IPS-15b (cell line): ENCODE measurements around the gene INMT.
A peak's percentile ranks its signal among the peaks of the same experiment; 100 is the strongest.
"Not testable (repeated sequence)": the region's sequence is repeated elsewhere in the genome, so short reads cannot be mapped to it uniquely, and the experiment has no call there.

Source experiments
- H3K27me3 ChIP-seq: one replicate; pipeline ENCODE4 v1.6.1; 2013; ENCODE audit warnings: low read length; ENCODE audit not compliant: control insufficient read depth, insufficient read depth
- H3K36me3 ChIP-seq: one replicate; pipeline ENCODE4 v1.6.1; 2013; ENCODE audit warnings: low read length; ENCODE audit not compliant: control insufficient read depth, insufficient read depth
- H3K4me1 ChIP-seq: one replicate; pipeline ENCODE4 v1.6.1; 2013; ENCODE audit warnings: mild to moderate bottlenecking, low read length; ENCODE audit not compliant: control insufficient read depth, insufficient read depth
- H3K4me3 ChIP-seq: one replicate; pipeline ENCODE4 v1.5.1; 2013; ENCODE audit warnings: low read depth, low read length
- H3K9ac ChIP-seq: one replicate; pipeline ENCODE4 v1.6.1; 2013; ENCODE audit warnings: low read depth, mild to moderate bottlenecking, low read length
- H3K9me3 ChIP-seq: one replicate; pipeline ENCODE4 v1.6.1; 2013; ENCODE audit warnings: mild to moderate bottlenecking, low read length; ENCODE audit not compliant: control insufficient read depth, insufficient read depth

Gene INMT

DNA sequence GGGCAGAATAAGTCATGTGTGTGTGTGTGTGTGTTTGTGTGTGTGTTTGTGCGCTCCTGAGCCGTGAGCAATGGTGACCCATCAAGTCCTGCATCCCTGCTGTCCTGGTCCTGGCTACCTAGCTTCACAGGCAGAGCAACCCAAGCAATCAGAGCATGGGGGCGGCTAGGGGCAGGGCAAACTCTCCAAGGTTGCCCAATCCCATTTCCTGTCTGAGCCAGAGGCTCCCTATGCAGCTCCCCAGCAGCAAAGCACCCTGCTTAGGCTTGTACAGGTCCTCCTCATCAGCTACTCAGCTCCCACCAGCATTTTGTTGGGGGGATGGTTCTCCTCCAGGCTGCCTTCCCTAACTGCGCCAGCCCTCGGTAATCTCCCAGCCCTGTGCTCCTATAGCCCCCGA lies 38.5 kb upstream of the INMT start:
- peaks cover 3% of the 10 kb centered on the region for H3K4me1 ChIP-seq
- no peaks in the 10 kb centered on the region for H3K9me3 ChIP-seq
- no peak overlapping the region for H3K4me3 ChIP-seq
- no peak overlapping the region for H3K9ac ChIP-seq
- no peaks in the 10 kb centered on the region for H3K27me3 ChIP-seq
- no peaks in the 10 kb centered on the region for H3K36me3 ChIP-seq

DNA sequence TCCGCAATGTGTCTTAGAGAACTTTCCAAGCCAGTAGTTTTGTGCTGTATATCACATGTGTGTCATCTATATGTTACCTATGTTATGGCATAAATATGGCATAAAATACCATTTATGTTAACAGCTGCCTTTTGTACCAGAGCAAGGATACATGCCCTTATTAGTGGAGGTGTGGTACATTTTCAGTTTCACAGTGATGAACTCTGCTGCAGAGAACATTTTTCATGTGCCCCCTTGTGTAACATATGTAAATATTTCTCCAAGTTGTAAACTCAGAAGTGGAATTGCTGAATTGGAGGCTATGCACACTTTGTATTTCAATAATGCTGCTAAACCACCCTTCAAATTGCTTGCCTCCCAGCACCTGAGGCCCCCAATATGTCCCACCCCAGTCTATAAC lies 37.8 kb upstream of the INMT start:
- H3K9me3 ChIP-seq, result peaks cover under 1% of the 10 kb centered on the region
- no peak overlapping the region for H3K4me3 ChIP-seq
- H3K9ac ChIP-seq, result no peak overlapping the region
- no peaks in the 10 kb centered on the region for H3K36me3 ChIP-seq
- H3K27me3 ChIP-seq, result no peaks in the 10 kb centered on the region
- H3K4me1 ChIP-seq, result peaks cover 2% of the 10 kb centered on the region

DNA sequence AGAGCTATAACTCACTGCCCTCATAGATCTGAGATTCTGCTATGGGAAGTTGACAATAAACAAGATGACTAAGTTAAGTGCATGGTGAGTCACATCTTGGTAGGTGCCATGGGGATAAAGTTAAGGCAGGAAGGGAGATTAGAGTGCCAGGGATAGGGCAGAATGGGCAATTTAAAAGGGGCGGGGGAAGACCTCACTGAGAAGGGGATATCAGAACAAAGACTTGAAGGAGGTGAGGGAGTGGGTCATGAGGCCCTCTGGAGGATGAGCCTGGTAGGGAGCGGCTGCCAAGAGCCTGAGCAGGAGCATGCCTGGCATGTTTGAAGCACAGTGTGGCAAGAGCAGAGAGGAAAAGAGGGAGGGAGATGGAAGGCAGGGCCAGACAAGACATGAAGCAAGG lies 34.8 kb upstream of the INMT start:
- H3K4me1 ChIP-seq, result no peaks in the 10 kb centered on the region
- H3K4me3 ChIP-seq, result no peak overlapping the region
- H3K9me3 ChIP-seq, result peaks cover 4% of the 10 kb centered on the region
- H3K36me3 ChIP-seq, result no peaks in the 10 kb centered on the region
- H3K27me3 ChIP-seq, result no peaks in the 10 kb centered on the region
- no peak overlapping the region for H3K9ac ChIP-seq

DNA sequence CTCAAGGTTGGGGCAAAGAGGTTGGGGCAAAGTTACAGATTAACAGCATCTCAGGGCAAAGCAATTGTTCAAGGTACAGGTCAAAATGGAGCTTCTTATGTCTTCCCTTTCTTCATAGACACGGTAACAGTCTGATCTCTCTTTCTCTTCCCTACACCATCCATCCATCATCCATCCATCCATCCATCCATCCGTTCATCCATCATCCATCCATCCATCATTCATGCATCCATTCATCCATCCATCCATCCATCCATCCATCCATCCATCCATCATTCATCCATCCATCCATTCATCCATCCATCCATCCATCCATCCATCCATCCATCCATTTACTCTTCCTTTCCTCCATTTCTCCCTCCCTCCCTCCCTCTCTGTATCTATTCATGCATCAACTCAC lies 32.5 kb upstream of the INMT start:
- H3K9ac ChIP-seq, H3K4me3 ChIP-seq, H3K9me3 ChIP-seq, H3K4me1 ChIP-seq, H3K27me3 ChIP-seq, H3K36me3 ChIP-seq: not testable (repeated sequence)

DNA sequence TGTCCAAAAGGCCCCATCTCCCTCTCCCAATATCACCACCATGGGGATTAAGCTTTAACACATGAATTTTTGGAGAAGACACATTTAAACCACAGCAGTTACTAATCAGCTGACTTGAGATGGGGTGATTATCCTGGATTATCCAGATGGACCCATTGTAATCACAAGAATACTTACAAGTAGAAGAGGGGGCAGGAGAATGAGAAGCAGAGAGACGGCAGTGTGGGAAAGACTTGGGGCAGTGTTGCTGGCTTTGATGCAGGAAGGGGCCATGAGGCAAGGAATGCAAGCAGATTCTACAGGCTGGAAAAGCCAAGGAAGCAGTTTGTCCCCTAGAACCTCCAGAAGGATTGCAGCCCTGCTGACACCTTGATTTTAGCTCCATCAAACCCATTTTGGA lies 30.7 kb upstream of the INMT start:
- Histone ChIP-seq H3K4me3 (no peak overlapping the region), H3K9ac (no peak overlapping the region), H3K27me3 (peaks cover 4% of the 10 kb centered on the region), H3K36me3 (no peaks in the 10 kb centered on the region), H3K9me3 (peaks cover 4% of the 10 kb centered on the region), H3K4me1 (no peaks in the 10 kb centered on the region)

DNA sequence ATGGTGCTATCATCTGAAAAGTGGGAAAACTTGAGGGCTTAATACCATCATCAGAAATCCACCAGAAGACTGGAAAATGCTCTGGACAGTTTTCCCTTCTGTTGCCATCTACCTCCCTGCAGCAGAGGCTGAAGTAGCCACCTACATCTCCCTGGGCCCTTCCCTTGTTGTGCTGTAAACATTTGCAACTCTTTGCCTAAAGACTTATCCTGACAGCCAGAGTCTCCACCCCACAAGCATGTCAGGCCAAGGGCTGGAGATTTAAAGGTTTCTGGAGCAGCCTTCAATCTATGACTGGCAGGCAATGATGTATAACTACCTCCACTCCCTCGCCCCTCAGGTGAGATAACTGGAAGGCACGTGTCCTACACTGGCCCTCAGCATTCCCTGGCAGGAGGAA lies 29.7 kb upstream of the INMT start:
- H3K9me3 ChIP-seq, result peaks cover 4% of the 10 kb centered on the region
- no peak overlapping the region for H3K4me3 ChIP-seq
- H3K27me3 ChIP-seq, result peaks cover 4% of the 10 kb centered on the region
- no peaks in the 10 kb centered on the region for H3K36me3 ChIP-seq
- H3K9ac ChIP-seq, result no peak overlapping the region
- peaks cover 3% of the 10 kb centered on the region for H3K4me1 ChIP-seq

DNA sequence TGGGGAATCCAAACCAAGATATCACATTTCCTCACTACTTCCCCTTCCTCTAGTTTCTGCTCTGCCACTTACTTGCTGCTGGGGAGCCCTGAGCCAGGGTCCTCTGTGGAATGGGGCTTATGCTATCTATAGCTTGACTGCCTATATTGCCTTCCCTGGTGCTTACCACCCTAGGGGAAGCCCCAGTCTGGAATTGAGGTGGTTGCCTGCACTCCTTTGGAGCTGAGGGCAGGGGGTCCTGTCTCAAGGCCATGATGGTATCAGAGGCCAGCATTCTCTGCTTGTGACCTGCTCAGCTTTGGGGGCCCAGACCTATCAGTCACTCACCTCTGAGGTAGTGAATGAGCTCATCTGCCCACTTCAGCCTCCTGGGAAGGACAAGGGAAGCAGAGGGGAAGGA lies 29.3 kb upstream of the INMT start:
- Histone ChIP-seq H3K4me3 (no peak overlapping the region), H3K27me3 (peaks cover 4% of the 10 kb centered on the region), H3K9me3 (peaks cover 4% of the 10 kb centered on the region), H3K9ac (no peak overlapping the region), H3K4me1 (peaks cover 7% of the 10 kb centered on the region), H3K36me3 (no peaks in the 10 kb centered on the region)

DNA sequence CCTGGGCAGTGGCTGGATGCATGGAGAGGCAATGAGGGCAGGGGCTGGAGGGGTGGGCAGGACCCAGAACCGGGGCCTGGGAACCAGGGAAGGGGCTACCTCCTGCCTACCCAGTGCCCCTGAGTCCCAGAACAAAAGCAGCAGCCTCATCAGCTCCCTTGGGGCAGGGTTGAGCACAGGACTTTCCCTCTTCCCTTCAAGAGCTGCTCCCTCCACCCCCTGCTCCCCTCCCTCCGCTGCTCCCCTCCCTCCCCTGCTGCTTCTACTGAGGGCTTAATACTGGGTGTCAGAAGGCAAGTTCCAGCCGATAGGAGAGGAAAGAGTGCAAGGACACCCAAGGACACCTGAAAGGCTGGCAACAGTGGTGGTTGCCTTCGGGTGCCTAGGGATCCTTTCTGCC lies 28.2 kb upstream of the INMT start:
- H3K4me3 ChIP-seq, result no peak overlapping the region
- H3K9me3 ChIP-seq, result peaks cover 4% of the 10 kb centered on the region
- peaks cover 4% of the 10 kb centered on the region for H3K27me3 ChIP-seq
- no peak overlapping the region for H3K9ac ChIP-seq
- H3K36me3 ChIP-seq, result no peaks in the 10 kb centered on the region
- peaks cover 9% of the 10 kb centered on the region for H3K4me1 ChIP-seq

DNA sequence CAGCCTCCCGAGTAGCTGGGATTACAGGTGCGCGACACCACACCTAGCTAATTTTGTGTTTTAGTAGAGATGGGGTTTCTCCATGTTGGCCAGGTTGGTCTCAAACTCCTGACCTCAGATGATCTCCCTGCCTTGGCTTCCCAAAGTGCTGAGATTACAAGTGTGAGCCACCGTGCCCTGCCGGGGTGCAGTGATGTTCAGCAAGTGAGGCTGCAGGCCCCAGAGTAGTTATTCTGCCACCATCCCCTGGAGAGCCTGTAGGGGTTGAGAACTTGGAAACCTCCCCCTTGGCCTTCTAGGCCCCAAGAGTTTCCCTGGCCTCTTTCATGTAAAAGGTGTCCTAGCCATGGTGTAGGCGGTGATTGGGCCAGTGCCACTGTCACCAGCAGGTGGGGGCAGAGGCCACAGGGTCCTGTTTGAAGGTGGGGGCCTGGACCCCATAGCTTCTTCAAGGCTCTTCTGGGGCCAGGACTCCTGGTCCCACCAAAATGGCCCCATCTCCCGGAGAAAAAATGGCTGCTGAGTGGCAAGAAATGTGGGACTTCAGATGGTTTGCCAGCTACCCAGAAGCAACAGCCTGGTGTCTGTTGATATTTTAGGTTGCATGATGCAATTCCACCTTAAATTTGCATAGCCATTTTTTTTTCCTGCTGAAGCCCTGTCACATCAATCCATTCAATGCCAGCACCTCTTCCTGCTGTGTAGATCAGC lies 25.5 kb upstream of the INMT start:
- Histone ChIP-seq H3K4me3 (no peak overlapping the region), H3K36me3 (no peaks in the 10 kb centered on the region), H3K27me3 (peaks cover 4% of the 10 kb centered on the region), H3K9me3 (no peaks in the 10 kb centered on the region), H3K9ac (no peak overlapping the region), H3K4me1 (peaks cover 9% of the 10 kb centered on the region)

DNA sequence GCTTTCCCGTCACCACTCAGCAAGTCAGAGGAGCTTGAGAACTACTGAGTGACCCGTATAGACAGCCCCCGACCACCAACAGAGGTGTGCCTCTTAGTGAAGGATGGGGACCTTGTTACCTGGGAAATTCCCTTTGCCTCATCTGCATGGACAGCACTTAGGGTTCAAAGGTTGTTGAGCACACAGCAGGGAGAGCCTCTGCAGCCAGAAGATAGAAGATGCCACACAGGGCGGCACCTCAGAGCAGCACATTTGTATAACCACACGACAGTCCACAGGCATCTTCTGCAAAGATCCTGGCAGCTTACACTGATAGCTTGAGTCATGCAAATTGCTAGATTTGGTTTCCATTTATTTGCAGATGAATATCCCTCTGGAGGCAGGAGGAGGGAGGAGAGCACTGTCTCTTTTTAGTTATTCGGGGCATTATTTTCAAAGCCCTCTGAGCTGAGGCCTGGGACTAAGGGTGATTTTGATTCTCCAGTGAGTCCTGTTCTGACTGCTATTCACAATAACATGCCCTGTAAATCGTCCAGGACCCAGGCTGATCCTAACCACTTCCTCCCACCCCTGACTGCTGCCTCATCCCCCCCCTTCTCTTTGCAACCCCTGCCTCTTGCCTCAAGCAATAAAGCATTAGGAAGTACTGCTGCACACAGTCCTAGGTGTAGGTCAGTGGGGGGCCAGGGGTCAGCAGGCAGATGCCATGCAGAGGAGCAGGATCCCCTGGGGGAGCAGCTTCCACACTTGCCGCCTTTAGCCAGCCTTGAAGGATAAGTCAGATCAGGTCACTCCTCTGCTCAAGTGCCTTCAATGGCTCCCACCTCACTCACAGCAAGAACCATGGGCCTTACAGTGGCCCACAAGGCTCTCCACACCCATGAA lies 24.6 kb upstream of the INMT start:
- Histone ChIP-seq H3K4me3 (peak overlapping the region; percentile 18), H3K36me3 (no peaks in the 10 kb centered on the region), H3K27me3 (peaks cover 4% of the 10 kb centered on the region), H3K9ac (no peak overlapping the region), H3K9me3 (no peaks in the 10 kb centered on the region), H3K4me1 (peaks cover 9% of the 10 kb centered on the region)

DNA sequence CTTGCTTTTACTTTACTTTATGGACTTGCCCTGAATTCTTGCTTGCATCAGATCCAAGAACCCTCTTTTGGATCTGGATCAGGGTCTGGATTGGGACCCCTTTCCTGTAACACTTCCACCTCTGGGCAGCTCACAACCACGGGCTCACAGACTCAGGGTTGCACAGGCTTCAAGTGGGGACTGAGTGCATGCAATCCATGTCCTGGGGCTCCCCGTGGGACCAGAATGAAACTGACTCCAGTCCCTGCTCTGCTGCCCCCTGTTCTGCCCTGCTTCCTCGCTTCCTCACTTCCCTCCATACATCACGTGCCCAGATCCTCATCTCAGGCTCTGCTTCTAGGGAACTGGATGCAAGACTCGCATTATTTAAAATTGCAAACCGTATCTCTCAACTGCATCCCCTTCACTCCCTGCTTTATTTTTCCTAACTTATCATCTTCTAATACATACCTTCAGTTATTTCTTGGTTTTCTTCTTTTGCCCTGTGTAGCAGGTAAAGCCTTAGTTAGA lies 23.3 kb upstream of the INMT start:
- Histone ChIP-seq H3K4me3 (no peak overlapping the region), H3K27me3 (peaks cover 4% of the 10 kb centered on the region), H3K9ac (no peak overlapping the region), H3K9me3 (no peaks in the 10 kb centered on the region), H3K36me3 (no peaks in the 10 kb centered on the region), H3K4me1 (peaks cover 9% of the 10 kb centered on the region)

DNA sequence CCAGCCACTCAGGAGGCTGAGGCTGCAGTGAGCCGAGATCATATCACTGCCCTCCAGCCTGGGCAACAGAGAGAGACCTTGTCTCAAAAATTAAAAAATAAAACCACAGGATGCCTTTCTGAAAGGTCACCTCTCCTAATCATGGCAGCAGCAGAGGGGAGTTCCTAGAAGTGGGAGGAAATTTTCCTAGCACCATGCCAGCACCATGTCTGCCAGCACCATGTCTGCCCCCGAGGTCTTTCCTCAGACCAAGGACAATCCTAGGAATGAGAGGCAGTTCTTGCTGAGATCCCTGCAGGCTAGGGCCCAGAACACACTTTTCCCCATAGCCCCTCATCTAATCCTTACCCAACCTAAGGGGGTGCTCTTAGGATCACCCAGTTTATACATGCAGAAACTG lies 22.3 kb upstream of the INMT start:
- no peak overlapping the region for H3K9ac ChIP-seq
- H3K27me3 ChIP-seq, result peaks cover 4% of the 10 kb centered on the region
- peaks cover 9% of the 10 kb centered on the region for H3K4me1 ChIP-seq
- no peaks in the 10 kb centered on the region for H3K36me3 ChIP-seq
- H3K4me3 ChIP-seq, result no peak overlapping the region
- no peaks in the 10 kb centered on the region for H3K9me3 ChIP-seq
